AG08396 (cell line): Measurements from ENCODE around the gene PCDH18.
"Not testable (repeated sequence)": the region's sequence is repeated elsewhere in the genome, so short reads cannot be mapped to it uniquely, and the experiment has no call there.

Experiments used
- DNase-seq: peaks from one replicate; pipeline ENCODE4 v3.0.0; 2012; ENCODE audit warnings: low spot score, mixed read lengths

Gene PCDH18

DNA sequence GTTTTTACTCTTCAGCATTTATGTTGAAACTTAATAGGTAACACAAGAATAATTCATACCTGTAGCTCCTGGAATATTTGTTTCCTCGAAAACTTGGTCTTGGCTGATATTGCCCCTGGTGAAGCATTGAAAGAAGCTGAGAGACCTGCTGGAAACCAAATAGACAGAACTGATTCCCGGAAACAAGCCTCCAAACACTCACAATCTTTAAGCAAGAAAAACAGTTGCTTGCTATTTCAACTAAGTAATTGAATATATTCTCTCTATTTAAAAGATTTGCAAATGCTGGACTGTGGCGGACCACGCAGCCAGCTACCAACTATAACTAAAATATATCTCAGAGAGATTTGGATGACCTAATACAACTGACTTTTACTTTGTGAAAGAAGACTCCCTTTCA lies 3.6 kb downstream of the PCDH18 start:
- DNase-seq: no peak

DNA sequence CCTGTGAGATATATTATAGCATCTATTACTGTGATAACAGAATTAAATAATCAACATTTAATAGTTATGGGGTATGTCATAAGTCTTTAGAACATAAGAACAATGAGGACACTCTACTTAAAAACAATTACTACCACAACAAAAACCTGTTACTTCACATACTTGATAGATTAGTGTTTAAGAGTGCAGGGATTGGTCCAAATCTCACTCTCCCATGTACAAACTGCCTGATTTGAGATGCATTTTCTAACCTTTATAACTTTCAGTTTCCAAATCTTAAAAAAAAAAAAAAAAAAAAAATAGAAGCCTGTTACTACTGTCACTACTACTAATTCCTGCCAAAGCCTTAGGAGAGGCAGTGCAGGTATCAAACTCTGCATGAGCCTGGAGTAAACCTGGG lies 5.6 kb downstream of the PCDH18 start:
- DNase-seq: no peak

- no peak for DNase-seq
Observed at GRCh38 chr4:137524725-137525369, 7.4 kb downstream of the PCDH18 start.

DNA sequence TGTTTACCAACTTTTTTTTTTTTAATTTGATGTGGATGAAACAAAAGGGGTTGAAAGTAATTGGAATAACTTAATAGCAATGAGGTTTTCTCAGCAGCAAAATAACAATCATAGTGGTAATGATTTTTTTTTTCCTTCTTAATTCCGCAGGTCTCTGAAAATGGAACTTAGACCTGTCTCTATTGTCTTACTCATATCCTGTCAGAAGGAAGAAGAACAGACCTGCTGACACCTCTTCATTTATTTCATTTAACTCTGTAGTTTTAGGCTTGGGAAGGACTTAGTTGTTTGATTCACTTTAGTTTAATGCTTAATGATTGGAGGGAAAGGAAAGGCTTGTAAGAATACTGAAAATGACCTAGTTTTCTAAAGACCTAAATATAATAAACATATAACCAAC lies 9.0 kb downstream of the PCDH18 start:
- DNase-seq: no peak

DNA sequence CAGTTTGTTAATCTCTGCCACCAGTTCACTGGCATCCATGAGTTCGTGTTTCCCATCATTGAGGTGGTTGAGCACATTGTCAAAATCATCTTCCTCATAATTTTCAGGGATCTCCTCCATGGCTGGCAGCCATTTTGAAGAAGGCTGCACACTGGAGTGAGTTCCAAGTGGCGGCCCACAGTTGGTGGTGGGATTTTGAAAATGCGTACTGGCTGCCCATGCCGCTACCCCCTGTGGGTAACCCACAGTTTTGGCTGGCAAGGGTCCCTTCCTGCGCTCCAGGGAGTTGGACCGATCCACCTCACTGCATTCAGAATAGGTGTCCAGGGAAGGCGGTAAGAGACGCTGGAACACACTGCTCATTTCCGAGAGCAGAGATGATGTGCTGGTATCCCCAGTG lies 11.2 kb downstream of the PCDH18 start:
- no peak for DNase-seq

DNA sequence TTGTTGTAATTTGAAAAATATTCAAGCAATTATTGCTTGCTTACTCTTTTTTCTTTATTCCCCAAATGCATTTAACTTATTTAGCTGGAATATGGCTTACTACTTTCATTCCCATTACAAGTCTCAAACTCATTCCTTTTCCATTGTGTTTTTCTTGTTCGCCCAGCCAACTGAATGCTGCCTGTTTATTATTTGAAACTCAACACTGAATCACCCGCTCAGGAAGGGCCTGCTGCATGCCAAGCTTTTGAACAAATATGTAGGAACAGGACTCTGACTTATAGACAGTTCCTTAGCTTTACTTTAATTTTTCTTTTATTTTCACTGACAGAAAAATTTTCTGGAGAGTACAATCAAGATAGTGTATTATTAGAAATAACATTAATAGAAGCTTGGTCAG lies 12.9 kb downstream of the PCDH18 start:
- DNase-seq: peak; percentile 24

- not testable (repeated sequence) for DNase-seq
Observed at GRCh38 chr4:137517323-137517722, 15.0 kb downstream of the PCDH18 start.

DNA sequence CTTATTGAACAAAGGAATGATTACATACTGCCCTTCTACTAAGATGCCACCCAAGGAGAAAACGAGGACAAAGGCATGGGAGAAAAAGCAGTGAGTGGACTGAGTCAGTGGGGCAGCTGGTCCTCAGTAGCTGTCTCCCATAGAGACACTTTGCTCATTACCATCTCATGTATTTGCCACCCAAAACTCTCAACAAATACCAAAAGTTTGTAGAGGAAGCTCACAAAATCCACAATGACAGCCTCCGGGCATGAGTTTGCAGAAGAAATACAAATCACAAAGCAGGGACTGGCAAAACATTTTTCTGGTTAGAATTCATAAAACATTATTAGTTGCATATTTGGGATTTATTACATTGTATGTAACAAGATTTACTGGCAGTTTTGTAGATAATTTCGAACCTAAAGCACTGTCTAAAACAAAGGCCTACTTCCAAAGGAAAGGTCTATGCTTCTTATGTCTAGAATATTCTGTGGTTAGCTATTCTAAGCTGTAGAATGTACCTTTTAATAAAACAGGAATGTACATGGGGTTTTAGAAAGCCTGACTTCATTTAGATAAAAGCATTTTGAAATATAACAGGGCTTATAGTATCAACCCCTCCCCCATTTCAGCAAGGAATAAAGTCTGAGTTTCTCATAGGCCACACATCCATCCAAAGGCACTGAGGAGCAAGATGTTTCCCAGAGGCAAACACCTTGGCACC lies 17.7 kb downstream of the PCDH18 start:
- no peak for DNase-seq

GRCh38 chr4:137510557-137511265 lies 21.6 kb downstream of the PCDH18 start:
- peak; percentile 66 for DNase-seq

DNA sequence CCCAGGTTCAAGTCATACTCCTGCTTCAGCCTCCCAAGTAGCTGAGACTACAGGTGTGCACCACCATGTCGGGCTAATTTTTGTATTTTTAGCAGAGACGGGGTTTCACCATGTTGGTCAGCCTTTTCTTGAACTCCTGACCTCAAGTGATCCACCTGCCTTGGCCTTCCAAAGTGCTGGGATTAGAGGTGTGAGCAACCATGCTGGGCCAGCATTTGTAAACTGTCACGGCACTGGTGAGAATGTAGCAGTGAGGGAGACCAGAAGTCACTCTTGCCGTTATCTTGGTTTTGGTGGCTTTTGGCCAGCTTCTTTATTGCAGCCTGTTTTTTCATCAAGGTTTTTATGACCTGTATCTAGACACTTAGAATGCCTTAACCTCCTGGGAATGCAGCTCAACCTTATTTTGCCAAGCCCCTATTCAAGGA lies 22.4 kb downstream of the PCDH18 start:
- no peak for DNase-seq

GRCh38 chr4:137502339-137503129 lies 29.8 kb downstream of the PCDH18 start:
- no peak for DNase-seq

- DNase-seq: not testable (repeated sequence)
Observed at GRCh38 chr4:137496267-137496666, 36.0 kb downstream of the PCDH18 start.

DNA sequence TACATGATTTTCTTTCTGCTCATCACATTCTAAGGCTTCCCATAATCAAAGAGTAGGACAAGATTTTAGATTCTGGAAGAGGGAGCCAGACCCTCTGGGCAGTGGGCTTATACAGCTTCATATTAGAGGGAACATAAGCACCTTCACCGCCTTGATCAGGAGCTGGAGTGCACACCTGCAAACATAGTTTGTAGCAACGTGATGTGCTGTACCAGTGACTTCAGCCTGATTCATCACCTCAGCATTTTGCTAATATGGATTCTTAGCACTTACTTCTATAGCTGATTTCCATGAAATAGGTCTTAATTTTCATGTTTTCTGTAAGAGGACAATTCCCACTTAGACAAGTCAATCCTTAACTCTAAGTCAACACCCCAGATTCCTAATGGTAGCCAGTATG lies 36.7 kb downstream of the PCDH18 start:
- DNase-seq: no peak

DNA sequence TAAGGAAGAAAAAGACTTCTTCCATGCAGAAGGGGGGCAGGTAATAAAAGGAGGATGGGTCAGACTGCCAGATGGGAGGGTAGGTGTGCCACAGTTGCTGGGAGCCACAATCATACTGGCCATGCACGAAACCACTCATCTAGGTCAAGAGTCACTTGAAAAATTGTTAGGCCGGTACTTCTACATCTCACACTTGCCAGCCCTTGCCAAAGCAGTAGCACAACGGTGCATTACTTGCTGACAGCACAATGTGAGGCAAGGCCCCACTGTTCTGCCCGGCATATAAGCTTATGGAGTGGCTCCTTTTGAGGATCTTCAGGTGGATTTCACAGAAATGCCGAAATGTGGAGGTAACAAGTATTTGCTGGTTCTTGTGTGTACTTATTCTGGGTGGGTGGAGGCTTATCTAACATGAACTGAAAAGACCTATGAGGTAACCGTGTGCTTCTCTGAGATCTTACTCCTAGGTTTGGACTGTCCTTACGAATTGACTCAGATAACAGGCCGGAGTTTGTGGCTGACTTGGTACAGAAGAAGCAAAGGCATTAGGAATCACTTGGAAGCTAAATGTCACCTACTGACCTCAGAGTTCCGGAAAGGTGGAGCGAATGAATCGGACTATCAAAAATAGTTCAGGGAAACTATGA lies 48.9 kb downstream of the PCDH18 start:
- not testable (repeated sequence) for DNase-seq

DNA sequence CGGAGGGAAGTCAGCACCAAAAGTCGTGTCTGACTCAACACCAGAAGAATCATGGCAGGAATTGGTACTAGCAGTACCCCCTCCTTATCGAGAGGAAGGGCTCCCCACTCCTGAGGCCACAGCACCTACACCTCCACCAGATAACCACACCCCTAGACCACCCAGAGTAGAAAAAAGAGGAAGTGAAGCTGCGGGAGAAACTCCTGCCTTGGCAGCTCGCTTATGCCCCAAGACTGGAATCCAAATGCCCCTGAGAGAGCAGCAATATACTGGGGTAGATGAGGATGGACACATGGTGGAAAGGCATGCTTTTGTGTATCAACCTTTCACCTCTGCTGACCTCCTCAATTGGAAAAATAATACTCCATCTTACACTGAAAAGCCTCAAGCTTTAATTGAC lies 52.6 kb downstream of the PCDH18 start:
- DNase-seq: not testable (repeated sequence)

- DNase-seq: no peak
Observed at GRCh38 chr4:137476345-137476744, 55.9 kb downstream of the PCDH18 start.

DNA sequence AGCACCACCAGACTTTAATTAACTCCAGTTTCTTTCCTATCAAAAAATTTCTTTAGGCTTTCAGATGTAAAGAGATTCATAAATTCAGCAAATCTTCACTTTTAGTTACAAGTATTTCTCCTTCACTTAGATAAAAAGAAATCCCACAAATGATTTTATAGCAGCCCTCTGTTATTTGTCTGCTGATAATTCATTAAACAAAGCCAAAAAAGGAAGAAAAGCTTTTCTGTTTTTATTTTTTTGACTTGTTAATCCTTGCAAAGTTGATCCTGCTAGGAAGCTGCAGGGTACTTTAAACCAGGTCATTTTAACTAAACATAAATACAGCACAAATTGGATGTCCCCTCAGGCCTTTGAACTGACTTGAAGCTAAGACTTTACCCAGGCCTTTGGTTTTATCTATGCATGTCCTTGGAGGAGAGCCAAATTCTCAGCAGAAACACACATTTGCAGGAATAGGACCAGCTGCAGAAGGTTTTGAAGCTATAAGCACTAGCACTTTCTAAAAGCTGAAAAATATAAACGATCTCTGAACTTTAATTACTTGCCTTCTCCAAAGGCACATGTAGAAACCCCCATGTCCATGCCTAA lies 57.5 kb downstream of the PCDH18 start:
- DNase-seq: peak; percentile 6

GRCh38 chr4:137471895-137472294 lies 60.4 kb downstream of the PCDH18 start:
- DNase-seq: peak; percentile 14

- DNase-seq: no peak
Observed at GRCh38 chr4:137471461-137471860, 60.8 kb downstream of the PCDH18 start.

DNA sequence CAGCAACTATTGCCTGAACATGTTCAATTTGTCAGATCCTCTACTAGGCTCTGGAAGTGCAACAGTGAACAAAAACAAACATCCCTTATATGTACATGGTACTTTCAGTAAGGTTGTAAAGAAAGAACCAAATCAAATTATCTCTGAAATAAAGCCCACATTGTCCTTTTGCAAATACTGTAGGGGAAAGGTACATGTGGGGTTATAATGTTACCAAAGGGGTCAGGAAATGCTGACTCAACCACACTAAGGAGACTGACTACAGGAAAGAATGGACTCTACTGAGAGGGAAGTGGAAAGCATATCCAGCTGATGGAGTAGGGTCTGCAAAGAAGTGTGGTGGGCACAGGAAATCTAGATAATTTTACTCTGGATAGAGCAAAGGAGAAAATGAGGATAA lies 61.5 kb downstream of the PCDH18 start:
- no peak for DNase-seq
